Motor neuron (in vitro differentiated cells): Measurements from ENCODE around the gene CPHXL. TPM values are rescaled to one million over a fixed set of nuclear protein-coding genes. Genes with fewer than 3 reads are reported as not detected.
A peak's percentile ranks its signal among the peaks of the same experiment; 100 is the strongest.

Experiments
- ATAC-seq, 8 experiments: fragments of 200-7000 bp; cut with Tn5 transposase; replicated peaks in 6 of 8; 2 replicates each; pipeline ENCODE4 v1.8.0; 2021; ENCODE audit warnings: mild to moderate bottlenecking in 8 of 8, moderate library complexity in 8 of 8
- H3K27ac ChIP-seq, 2 donors: fragments of 250-450 bp; sonication (Bioruptor Pico); 2 replicates each; pipeline ENCODE4 v1.9.0; 2021; ENCODE audit warnings: antibody characterized with exemption in 2 of 2, mild to moderate bottlenecking in 2 of 2, moderate library complexity in 1 of 2
- H3K4me1 ChIP-seq, 2 donors: fragments of 250-450 bp; sonication (Bioruptor Pico); replicated peaks in 1 of 2; 2 replicates each; pipeline ENCODE4 v1.6.1; 2021; ENCODE audit warnings: antibody characterized with exemption in 2 of 2, mild to moderate bottlenecking in 2 of 2, moderate library complexity in 1 of 2
- H3K4me3 ChIP-seq, 5 donors: fragments of 250-450 bp; sonication (Bioruptor Pico); 2 replicates each; pipeline ENCODE4 v1.9.0; 2021; ENCODE audit warnings: antibody characterized with exemption in 5 of 5, mild to moderate bottlenecking in 5 of 5, moderate library complexity in 4 of 5
- WGBS, 10 experiments: fragments of 450-650 bp; shearing (Covaris generic); methylation state at CpG; one replicate each; pipeline ENCODE4 v1.0.0; 2022; 5-methylcytosine and 5-hydroxymethylcytosine counted together
- in situ Hi-C, 9 experiments: fragments of 400-800 bp; cut with MboI; loops; one replicate each; pipeline ENCODE4 v1.15.0; 2021; ENCODE audit warnings: low sequenced_read_pairs in 9 of 9, low pct_unique_long_range_greater_than_20kb in 2 of 9; ENCODE audit not compliant: unreplicated experiment in 9 of 9
- total RNA-seq, 8 experiments: library from RNA; unstranded; fragments of 300-600 nt; gene quantifications; 2 replicates each; pipeline versions ENCODE4 v1.2.3 to v1.2.4, GENCODE V29; 2022

The CPHXL gene
- total RNA-seq, 8 experiments from 2014 or later, result 0.16 to 0.73 (median 0.18) TPM; not detected in 5

GRCh38 chr16:75695708-75696107, 30.6 kb downstream of the CPHXL start:
- no peaks in the 10 kb centered on the region for H3K4me1 ChIP-seq
- in situ Hi-C loops, result no loop called here
- ATAC-seq, result no peak
- 44 to 95% (median 88%) methylated on average over 1 to 6 of the region's 6 CpGs; no CpG with 5 or more reads in 1 of the 10 experiments for WGBS, 10 experiments
- H3K27ac ChIP-seq, result no peak overlapping the region
- no peak overlapping the region for H3K4me3 ChIP-seq

GRCh38 chr16:75687361-75687760, 38.9 kb downstream of the CPHXL start:
- Histone ChIP-seq H3K4me1 (no peaks in the 10 kb centered on the region), H3K27ac (no peak overlapping the region), H3K4me3 (no peak overlapping the region)
- in situ Hi-C loops, result no loop called here
- no peak for ATAC-seq

- in situ Hi-C loops, result no loop called here
- WGBS, 10 experiments, result 80 to 100% (median 92%) methylated on average over 1 to 12 of the region's 14 CpGs; no CpG with 5 or more reads in 3 of the 10 experiments
- ATAC-seq, result no peak
- no peaks in the 10 kb centered on the region for H3K4me1 ChIP-seq
- no peak overlapping the region for H3K27ac ChIP-seq
- H3K4me3 ChIP-seq, result no peak overlapping the region
Observed at GRCh38 chr16:75682308-75682707, 44.0 kb downstream of the CPHXL start.

GRCh38 chr16:75679366-75679765, 46.9 kb downstream of the CPHXL start:
- ATAC-seq, result no peak
- in situ Hi-C loops, result no loop called here
- H3K4me1 ChIP-seq, result no peaks in the 10 kb centered on the region
- WGBS, 10 experiments, result 17 to 95% (median 67%) methylated on average over 1 to 3 of the region's 5 CpGs; no CpG with 5 or more reads in 5 of the 10 experiments
- H3K27ac ChIP-seq, result no peak overlapping the region
- no peak overlapping the region for H3K4me3 ChIP-seq

- ATAC-seq, result no peak
- WGBS, 10 experiments, result 40 to 100% (median 88%) methylated on average over 1 to 4 of the region's 4 CpGs; no CpG with 5 or more reads in 2 of the 10 experiments
- Histone ChIP-seq H3K4me1 (no peaks in the 10 kb centered on the region), H3K4me3 (no peak within 1 kb of the TSS), H3K27ac (no peak within 1 kb of the TSS)
- in situ Hi-C loops, result no loop called here
Observed at GRCh38 chr16:75676909-75677308, 49.4 kb downstream of the CPHXL start, which contains the start of gene CPHXL2. Gene CPHXL2 (minus strand): TSS chr16:75677009. CDS start chr16:75676999, 10 bp downstream.

- in situ Hi-C loops, result loop anchor here in 2 of 9 experiments (25.0 kb wide), 1 partner anchor 95 kb away; no protein-coding TSS in a partner anchor
- H3K4me1 ChIP-seq, result no peaks in the 10 kb centered on the region
- peak in 3 of 8 experiments; percentile 61 to 89 (median 66) for ATAC-seq
- no peak overlapping the region for H3K27ac ChIP-seq
- no peak overlapping the region for H3K4me3 ChIP-seq
Observed at GRCh38 chr16:75667503-75667902, 58.8 kb downstream of the CPHXL start.

Other genes starting within 250 kb of the CPHXL start
- gene CHST6, start 231.0 kb downstream of the CPHXL start, total RNA-seq, result 1 to 10 TPM in 2 of 8 experiments, under 1 TPM in 6; 0.10 to 9.6 (median 0.49) TPM
- gene CHST5, start 190.4 kb downstream of the CPHXL start, total RNA-seq, result 1 to 10 TPM in 1 of 8 experiments, under 1 TPM in 7; 0.20 to 1.5 (median 0.48) TPM
- gene TMEM231, start 170.2 kb downstream of the CPHXL start, total RNA-seq, result 10 to 100 TPM in 6 of 8 experiments, 1 to 10 TPM in 2; 7.8 to 66.5 (median 12.7) TPM
- gene GABARAPL2, start 160.1 kb downstream of the CPHXL start, total RNA-seq, result 100 to 1,000 TPM; 111 to 235 (median 143) TPM
- gene ADAT1, start 103.2 kb downstream of the CPHXL start, total RNA-seq, result 10 to 100 TPM; 34.0 to 67.2 (median 48.7) TPM
- gene KARS1, start 78.8 kb downstream of the CPHXL start, total RNA-seq, result 100 to 1,000 TPM; 106 to 187 (median 127) TPM
- gene TERF2IP, start 78.7 kb downstream of the CPHXL start, total RNA-seq, result 100 to 1,000 TPM in 5 of 8 experiments, 10 to 100 TPM in 3; 55.4 to 212 (median 150) TPM
- gene CPHXL2, start 49.5 kb downstream of the CPHXL start, total RNA-seq, result 1 to 10 TPM in 2 of 8 experiments, under 1 TPM in 6; 0.41 to 2.5 (median 0.83) TPM
- under 1 TPM in 2 of 8 experiments, not detected in 6; 0.31 to 0.42 TPM for gene DUXB, start 25.0 kb downstream of the CPHXL start, total RNA-seq